HL-60 (cell line): ENCODE measurements around the gene ZFYVE16.

Experiments used
- POLR2AphosphoS5 ChIP-seq: IDR thresholded peaks from 2 replicates; pipeline ENCODE4 v1.6.1; 2012; ENCODE audit warnings: low read depth
- TF ChIP-seq, protein P1 (sequence below): IDR thresholded peaks from one replicate; pipeline ENCODE4 v1.5.1; 2011; ENCODE audit warnings: low read length, control low read depth, inconsistent platforms; ENCODE audit not compliant: insufficient read depth
- TF ChIP-seq, protein P2 (sequence below): IDR thresholded peaks from 2 replicates; pipeline ENCODE4 v1.6.1; 2012; ENCODE audit warnings: low read depth; ENCODE audit not compliant: insufficient replicate concordance

DNA sequence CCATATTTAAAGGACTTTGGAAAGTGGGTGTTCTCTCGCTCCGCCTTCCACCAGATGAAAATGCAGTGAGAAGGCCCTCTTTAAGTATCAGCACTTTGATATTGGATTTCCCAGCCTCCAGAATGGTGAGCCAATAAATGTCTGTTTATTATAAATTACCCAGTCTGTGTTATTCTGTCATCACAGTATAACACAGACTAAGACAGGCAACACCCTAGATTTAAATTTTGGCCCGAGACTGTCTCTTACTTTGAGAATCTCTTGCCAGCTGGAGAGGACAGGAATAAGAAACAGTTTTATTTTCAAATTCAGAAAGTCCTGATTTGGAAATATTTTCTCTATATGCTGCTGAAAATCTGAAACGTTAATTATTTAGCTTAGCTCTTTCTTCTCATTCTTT lies 101.5 kb downstream of the ZFYVE16 start:
- TF ChIP-seq, protein P1, sequence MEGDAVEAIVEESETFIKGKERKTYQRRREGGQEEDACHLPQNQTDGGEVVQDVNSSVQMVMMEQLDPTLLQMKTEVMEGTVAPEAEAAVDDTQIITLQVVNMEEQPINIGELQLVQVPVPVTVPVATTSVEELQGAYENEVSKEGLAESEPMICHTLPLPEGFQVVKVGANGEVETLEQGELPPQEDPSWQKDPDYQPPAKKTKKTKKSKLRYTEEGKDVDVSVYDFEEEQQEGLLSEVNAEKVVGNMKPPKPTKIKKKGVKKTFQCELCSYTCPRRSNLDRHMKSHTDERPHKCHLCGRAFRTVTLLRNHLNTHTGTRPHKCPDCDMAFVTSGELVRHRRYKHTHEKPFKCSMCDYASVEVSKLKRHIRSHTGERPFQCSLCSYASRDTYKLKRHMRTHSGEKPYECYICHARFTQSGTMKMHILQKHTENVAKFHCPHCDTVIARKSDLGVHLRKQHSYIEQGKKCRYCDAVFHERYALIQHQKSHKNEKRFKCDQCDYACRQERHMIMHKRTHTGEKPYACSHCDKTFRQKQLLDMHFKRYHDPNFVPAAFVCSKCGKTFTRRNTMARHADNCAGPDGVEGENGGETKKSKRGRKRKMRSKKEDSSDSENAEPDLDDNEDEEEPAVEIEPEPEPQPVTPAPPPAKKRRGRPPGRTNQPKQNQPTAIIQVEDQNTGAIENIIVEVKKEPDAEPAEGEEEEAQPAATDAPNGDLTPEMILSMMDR, result no peak
- TF ChIP-seq POLR2AphosphoS5, result no peak
- TF ChIP-seq, protein P2, sequence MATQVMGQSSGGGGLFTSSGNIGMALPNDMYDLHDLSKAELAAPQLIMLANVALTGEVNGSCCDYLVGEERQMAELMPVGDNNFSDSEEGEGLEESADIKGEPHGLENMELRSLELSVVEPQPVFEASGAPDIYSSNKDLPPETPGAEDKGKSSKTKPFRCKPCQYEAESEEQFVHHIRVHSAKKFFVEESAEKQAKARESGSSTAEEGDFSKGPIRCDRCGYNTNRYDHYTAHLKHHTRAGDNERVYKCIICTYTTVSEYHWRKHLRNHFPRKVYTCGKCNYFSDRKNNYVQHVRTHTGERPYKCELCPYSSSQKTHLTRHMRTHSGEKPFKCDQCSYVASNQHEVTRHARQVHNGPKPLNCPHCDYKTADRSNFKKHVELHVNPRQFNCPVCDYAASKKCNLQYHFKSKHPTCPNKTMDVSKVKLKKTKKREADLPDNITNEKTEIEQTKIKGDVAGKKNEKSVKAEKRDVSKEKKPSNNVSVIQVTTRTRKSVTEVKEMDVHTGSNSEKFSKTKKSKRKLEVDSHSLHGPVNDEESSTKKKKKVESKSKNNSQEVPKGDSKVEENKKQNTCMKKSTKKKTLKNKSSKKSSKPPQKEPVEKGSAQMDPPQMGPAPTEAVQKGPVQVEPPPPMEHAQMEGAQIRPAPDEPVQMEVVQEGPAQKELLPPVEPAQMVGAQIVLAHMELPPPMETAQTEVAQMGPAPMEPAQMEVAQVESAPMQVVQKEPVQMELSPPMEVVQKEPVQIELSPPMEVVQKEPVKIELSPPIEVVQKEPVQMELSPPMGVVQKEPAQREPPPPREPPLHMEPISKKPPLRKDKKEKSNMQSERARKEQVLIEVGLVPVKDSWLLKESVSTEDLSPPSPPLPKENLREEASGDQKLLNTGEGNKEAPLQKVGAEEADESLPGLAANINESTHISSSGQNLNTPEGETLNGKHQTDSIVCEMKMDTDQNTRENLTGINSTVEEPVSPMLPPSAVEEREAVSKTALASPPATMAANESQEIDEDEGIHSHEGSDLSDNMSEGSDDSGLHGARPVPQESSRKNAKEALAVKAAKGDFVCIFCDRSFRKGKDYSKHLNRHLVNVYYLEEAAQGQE, result no peak
